BJ (cell line): ENCODE results near the gene GSE1. TPM values are rescaled to one million over a fixed set of nuclear protein-coding genes. Genes with fewer than 3 reads are reported as not detected.
A peak's percentile ranks its signal among the peaks of the same experiment; 100 is the strongest.

Experiments
- CTCF ChIA-PET: fragments of 350-600 bp; formaldehyde crosslinking; extraction: SDS; loops from one replicate; lab custom pipeline; 2021; ENCODE audit warnings: antibody characterized with exemption, inconsistent platforms; lab: Yijun Ruan, JAX
- POLR2A ChIA-PET: fragments of 300-600 bp; sonication (Branson Sonifier 250); formaldehyde crosslinking; extraction: SDS; loops from one replicate; lab custom pipeline; 2021; ENCODE audit warnings: antibody characterized with exemption; lab: Charles Lee
- DNase-seq: peaks from one replicate; pipeline ENCODE4 v3.0.0-alpha.2; 2011; ENCODE audit warnings: low read depth
- H3K27me3 ChIP-seq: 2 replicates; pipeline ENCODE4 v1.6.0; 2011; ENCODE audit warnings: low read length; ENCODE audit not compliant: control insufficient read depth, insufficient read depth
- H3K36me3 ChIP-seq: 2 replicates; pipeline ENCODE4 v1.5.1; 2011; ENCODE audit warnings: low read length; ENCODE audit not compliant: control insufficient read depth, insufficient read depth
- H3K4me3 ChIP-seq: 2 replicates; pipeline ENCODE4 v1.5.1; 2011; ENCODE audit warnings: low read depth, mild to moderate bottlenecking, control low read depth, low read length
- CTCF ChIP-seq: IDR thresholded peaks from 2 replicates; pipeline ENCODE4 v1.5.1; 2011; ENCODE audit warnings: low read depth, mild to moderate bottlenecking, control low read depth, inconsistent platforms, low read length, moderate library complexity; ENCODE audit not compliant: insufficient read depth
- polyA plus RNA-seq: library from polyadenylated mRNA; depleted of rRNA; stranded (reverse); fragments of >200 nt; gene quantifications from 2 replicates; pipeline ENCODE4 v1.2.3, GENCODE V29; 2011

Gene GSE1
- polyA plus RNA-seq, 1 experiment, result 16.2 TPM

DNA sequence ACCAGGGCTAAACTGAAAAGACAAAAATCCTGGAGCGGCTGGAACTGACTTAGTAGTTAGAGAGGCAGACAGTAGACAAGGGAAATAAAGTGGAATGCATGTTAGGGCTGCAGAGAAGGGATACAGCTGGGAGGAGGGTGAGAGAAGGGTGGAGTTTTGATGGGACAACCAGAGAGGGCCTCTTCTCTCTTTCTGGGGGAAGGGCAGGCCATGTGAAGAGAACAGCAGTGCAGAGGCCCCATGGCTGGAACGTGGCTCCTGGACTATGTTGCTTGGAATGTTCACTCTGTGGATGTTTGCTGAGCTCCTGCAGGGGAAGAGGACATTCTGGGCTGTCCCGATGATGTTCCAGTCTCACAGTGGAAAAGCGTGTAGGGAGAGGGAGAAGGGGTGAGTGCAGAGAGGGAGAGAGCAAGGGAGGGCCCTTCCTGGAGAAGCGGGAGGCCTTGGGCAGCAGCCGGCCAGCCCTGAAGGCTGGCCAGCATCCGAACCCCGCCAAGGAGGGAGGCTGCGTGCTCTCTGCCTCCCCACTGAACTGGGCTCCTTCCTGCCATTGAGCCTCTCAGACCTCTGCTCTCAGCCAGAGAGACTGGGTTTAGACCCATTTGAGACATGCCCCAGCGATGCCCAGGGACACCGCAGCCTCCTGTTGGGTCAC is 33.1 kb upstream of the GSE1 start:
- ChIA-PET POLR2A (no interaction called here), CTCF (interaction anchor here (0.7 to 2.0 kb wide), 3 partner anchors 16 to 160 kb away, joined by 3 to 11 read pairs (median 3); no protein-coding TSS in a partner anchor)
- peaks cover 1% of the 10 kb centered on the region for H3K36me3 ChIP-seq
- no peak for DNase-seq
- no peak overlapping the region for H3K4me3 ChIP-seq
- no peaks in the 10 kb centered on the region for H3K27me3 ChIP-seq
- no peak for TF ChIP-seq CTCF

DNA sequence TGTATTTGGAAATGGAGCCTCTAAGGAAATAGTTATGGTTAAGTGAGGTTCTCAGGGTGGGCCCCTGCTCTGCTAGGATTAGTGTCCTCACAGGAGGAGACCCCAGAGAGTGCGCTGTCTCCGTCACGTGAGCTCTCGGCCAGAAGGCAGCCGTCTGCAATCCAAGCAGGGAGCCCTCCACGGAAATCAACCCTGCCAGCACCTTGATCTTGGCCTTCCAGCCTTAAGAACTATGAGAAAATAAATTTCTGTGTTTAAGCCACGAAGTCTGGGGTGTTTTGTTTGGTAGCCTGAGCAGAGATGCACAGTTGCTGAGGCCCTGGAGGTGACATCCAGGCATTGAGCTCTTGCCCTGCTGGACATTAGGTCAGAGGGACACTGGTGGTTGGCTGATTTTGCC is 32.4 kb upstream of the GSE1 start:
- ChIA-PET POLR2A (no interaction called here), CTCF (interaction anchor here (0.7 to 2.0 kb wide), 4 partner anchors 17 to 160 kb away, joined by 3 to 11 read pairs (median 3); no protein-coding TSS in a partner anchor)
- Histone ChIP-seq H3K4me3 (no peak overlapping the region), H3K36me3 (peaks cover 4% of the 10 kb centered on the region), H3K27me3 (no peaks in the 10 kb centered on the region)
- no peak for DNase-seq
- no peak for TF ChIP-seq CTCF

- DNase-seq, result no peak
- no peak for TF ChIP-seq CTCF
- Histone ChIP-seq H3K4me3 (no peak overlapping the region), H3K27me3 (no peaks in the 10 kb centered on the region), H3K36me3 (peaks cover 4% of the 10 kb centered on the region)
- ChIA-PET CTCF (interaction anchor here (1.0 to 1.6 kb wide), 2 partner anchors 28 to 29 kb away, joined by 3 read pairs; no protein-coding TSS in a partner anchor), POLR2A (no interaction called here)
Measured at GRCh38 chr16:85582229-85582991, 30.7 kb upstream of the GSE1 start.

DNA sequence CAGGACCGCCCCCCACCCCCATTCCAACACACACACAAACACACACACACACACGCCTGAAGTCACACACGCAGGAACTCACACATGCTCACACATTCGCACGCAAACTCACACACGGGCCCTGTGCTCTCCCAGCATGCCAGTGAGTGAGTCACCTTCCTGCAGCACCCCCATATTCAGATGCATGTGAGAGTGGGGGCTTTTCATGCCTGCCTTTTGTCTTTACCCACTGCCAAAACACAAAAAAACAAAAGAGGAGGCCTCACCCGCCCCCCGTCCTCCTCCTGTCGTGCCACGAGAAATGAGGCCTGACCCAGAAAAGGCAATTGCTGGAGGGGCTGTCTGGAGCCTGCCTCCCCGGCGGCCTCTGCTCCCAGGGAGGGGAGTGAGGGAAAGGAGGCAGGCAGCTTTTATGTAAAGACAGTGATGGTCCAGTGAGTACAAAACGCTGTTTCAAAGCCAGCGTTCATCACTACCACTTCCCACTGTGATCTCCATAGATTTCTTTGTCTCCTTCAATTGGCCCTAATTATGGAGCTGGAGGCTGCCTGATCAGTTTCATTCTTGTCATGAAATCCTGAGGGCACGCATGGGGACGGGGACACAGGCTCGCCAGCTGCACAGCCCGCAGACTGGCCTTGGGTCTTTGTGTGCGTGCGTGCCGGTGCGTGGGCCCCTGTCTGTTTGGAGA is 29.5 kb upstream of the GSE1 start:
- H3K27me3 ChIP-seq, result no peaks in the 10 kb centered on the region
- DNase-seq, result peak; percentile 55
- no peak for TF ChIP-seq CTCF
- ChIA-PET POLR2A (interaction anchor here (0.5 kb wide), 1 partner anchor 8 kb away, joined by 6 read pairs; no protein-coding TSS in a partner anchor), CTCF (interaction anchor here (0.6 to 1.6 kb wide), 3 partner anchors 9 to 46 kb away, joined by 3 read pairs; no protein-coding TSS in a partner anchor)
- H3K36me3 ChIP-seq, result peaks cover 2% of the 10 kb centered on the region; the same call in 1 of the 2 replicates
- H3K4me3 ChIP-seq, result no peak overlapping the region
